ENCODE results near the gene HTD2.

DNA sequence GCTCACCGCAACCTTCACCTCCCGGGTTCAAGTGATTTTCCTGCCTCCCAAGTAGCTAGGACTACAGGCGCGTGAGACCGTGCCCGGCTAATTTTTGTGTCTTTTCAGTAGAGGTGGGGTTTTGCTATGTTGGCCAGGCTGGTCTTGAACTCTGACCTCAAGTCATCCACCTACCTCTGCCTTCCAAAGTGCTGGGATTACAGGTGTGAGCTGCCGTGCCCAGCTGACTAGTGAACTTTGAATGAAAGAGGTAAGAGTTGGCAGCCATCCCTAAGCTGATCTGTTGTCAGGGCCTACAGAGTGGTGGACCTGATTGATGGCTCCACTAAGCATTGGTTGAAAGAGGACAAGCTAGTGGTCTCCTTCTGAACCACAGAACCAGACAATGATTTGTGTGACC, 41.7 kb downstream of the HTD2 start:
- TF ChIP-seq, protein P1, sequence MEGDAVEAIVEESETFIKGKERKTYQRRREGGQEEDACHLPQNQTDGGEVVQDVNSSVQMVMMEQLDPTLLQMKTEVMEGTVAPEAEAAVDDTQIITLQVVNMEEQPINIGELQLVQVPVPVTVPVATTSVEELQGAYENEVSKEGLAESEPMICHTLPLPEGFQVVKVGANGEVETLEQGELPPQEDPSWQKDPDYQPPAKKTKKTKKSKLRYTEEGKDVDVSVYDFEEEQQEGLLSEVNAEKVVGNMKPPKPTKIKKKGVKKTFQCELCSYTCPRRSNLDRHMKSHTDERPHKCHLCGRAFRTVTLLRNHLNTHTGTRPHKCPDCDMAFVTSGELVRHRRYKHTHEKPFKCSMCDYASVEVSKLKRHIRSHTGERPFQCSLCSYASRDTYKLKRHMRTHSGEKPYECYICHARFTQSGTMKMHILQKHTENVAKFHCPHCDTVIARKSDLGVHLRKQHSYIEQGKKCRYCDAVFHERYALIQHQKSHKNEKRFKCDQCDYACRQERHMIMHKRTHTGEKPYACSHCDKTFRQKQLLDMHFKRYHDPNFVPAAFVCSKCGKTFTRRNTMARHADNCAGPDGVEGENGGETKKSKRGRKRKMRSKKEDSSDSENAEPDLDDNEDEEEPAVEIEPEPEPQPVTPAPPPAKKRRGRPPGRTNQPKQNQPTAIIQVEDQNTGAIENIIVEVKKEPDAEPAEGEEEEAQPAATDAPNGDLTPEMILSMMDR (IDR thresholded peaks at IDR 0.05): no peak
- no peak for TF ChIP-seq POLR2A (IDR thresholded peaks at IDR 0.05)

All from Peyer's patch (tissue), 4 donors.